Endothelial cell of umbilical vein (primary cell): Measurements from ENCODE around the gene MRPL58. TPM values are rescaled to one million over a fixed set of nuclear protein-coding genes. Genes with fewer than 3 reads are reported as not detected.

Source experiments
- BruUV-seq: library from RNA; stranded (reverse); fragments of 400-500 nt; replicated peaks from 2 replicates; lab custom pipeline; 2021; lab: Mats Ljungman, UMichigan
- CTCF ChIA-PET: fragments of 300-600, 350-600 bp; sonication (Branson Sonifier 250); formaldehyde crosslinking; loops from one replicate; lab custom pipeline; 2021; ENCODE audit warnings: antibody characterized with exemption, inconsistent platforms; lab: Charles Lee
- POLR2A ChIA-PET: fragments of 300-600, 350-600 bp; sonication (Branson Sonifier 250); formaldehyde crosslinking; loops from one replicate; lab custom pipeline; 2021; ENCODE audit warnings: antibody characterized with exemption, inconsistent platforms; lab: Charles Lee
- DNase-seq: peaks from one replicate; pipeline ENCODE4 v3.0.0-alpha.2; 2011; ENCODE audit warnings: low read depth, low spot score
- FAIRE-seq: peaks from 2 replicates; lab custom pipeline; 2011; peaks lifted over from hg19 to GRCh38; lab: Jason Lieb, UNC
- H2AFZ ChIP-seq: 2 replicates; pipeline ENCODE4 v1.6.0; 2012; ENCODE audit warnings: low read depth, low read length, control low read depth, inconsistent platforms
- H3K27ac ChIP-seq: 2 replicates; pipeline ENCODE4 v1.5.1; 2011; ENCODE audit warnings: low read depth, mild to moderate bottlenecking, control low read depth, low read length, moderate library complexity; ENCODE audit not compliant: insufficient read depth
- H3K27me3 ChIP-seq, 2 experiments: 2 replicates each; pipeline versions ENCODE4 v1.6.0 to v1.6.1; 2011; ENCODE audit warnings: low read length in 2 of 2, mixed read lengths in 1 of 2; ENCODE audit not compliant: control insufficient read depth in 2 of 2, insufficient read depth in 2 of 2
- H3K36me3 ChIP-seq, 2 experiments: 2 replicates in 1 of 2; 3 replicates in 1 of 2; pipeline ENCODE4 v1.5.1; 2011; ENCODE audit warnings: low read length in 2 of 2, mild to moderate bottlenecking in 1 of 2, moderate library complexity in 1 of 2; ENCODE audit not compliant: control insufficient read depth in 2 of 2, insufficient read depth in 2 of 2; ENCODE audit errors: extremely low read depth in 1 of 2
- H3K4me1 ChIP-seq: 3 replicates; pipeline ENCODE4 v1.5.1; 2011; ENCODE audit warnings: mild to moderate bottlenecking, low read length; ENCODE audit not compliant: control insufficient read depth, insufficient read depth; ENCODE audit errors: extremely low read depth
- H3K4me2 ChIP-seq: 2 replicates; pipeline ENCODE4 v1.6.1; 2011; ENCODE audit warnings: low read length, control low read depth, mixed read lengths; ENCODE audit not compliant: insufficient read depth
- H3K4me3 ChIP-seq, 3 experiments: fragments of 200-600 bp in 1 of 3; sonication (generic), shearing (Covaris generic) in 1 of 3; replicated peaks in 1 of 3; 2 replicates each; pipeline ENCODE4 v1.5.1; 2011 to 2016; ENCODE audit warnings: control low read depth in 3 of 3, low read length in 3 of 3, mild to moderate bottlenecking in 2 of 3, inconsistent platforms in 1 of 3, low read depth in 1 of 3, moderate library complexity in 1 of 3; ENCODE audit not compliant: insufficient read depth in 1 of 3
- H3K79me2 ChIP-seq: 2 replicates; pipeline ENCODE4 v1.6.0; 2012; ENCODE audit warnings: low read length, inconsistent platforms; ENCODE audit not compliant: control insufficient read depth, insufficient read depth
- H3K9ac ChIP-seq: replicated peaks from 2 replicates; pipeline ENCODE3; 2011; ENCODE audit warnings: low read length, control low read depth; ENCODE audit not compliant: insufficient read depth; ENCODE audit errors: extremely low read depth
- H3K9me1 ChIP-seq: replicated peaks from 3 replicates; pipeline ENCODE4 v1.6.0; 2011; ENCODE audit warnings: mild to moderate bottlenecking, low read length; ENCODE audit not compliant: control insufficient read depth, insufficient read depth; ENCODE audit errors: extremely low read depth
- H3K9me3 ChIP-seq: replicated peaks from 2 replicates; pipeline ENCODE4 v1.5.1; 2012; ENCODE audit warnings: low read length, inconsistent platforms; ENCODE audit not compliant: control insufficient read depth, insufficient read depth
- H4K20me1 ChIP-seq: replicated peaks from 2 replicates; pipeline ENCODE3; 2011; ENCODE audit warnings: mild to moderate bottlenecking, low read length; ENCODE audit not compliant: control insufficient read depth, insufficient read depth; ENCODE audit errors: extremely low read depth
- CTCF ChIP-seq, 2 donors: IDR thresholded peaks; 1 replicate in 1 of 2; 2 replicates in 1 of 2; pipeline ENCODE4 v1.5.1; 2011; ENCODE audit warnings: low read length in 2 of 2, mild to moderate bottlenecking in 2 of 2, moderate library complexity in 2 of 2, control low read depth in 1 of 2, inconsistent platforms in 1 of 2, low read depth in 1 of 2; ENCODE audit not compliant: insufficient read depth in 1 of 2; ENCODE audit errors: extremely low read depth in 1 of 2
- EZH2 ChIP-seq: IDR thresholded peaks from 2 replicates; pipeline ENCODE4 v1.6.1; 2012; ENCODE audit warnings: borderline replicate concordance, low read depth, mild to moderate bottlenecking, moderate library complexity, low read length, inconsistent platforms; ENCODE audit not compliant: severe bottlenecking
- FOS ChIP-seq: IDR thresholded peaks from 2 replicates; pipeline ENCODE4 v1.6.1; 2011; ENCODE audit warnings: mild to moderate bottlenecking, low read length, moderate library complexity, borderline replicate concordance; ENCODE audit not compliant: insufficient read depth
- GATA2 ChIP-seq: IDR thresholded peaks from 2 replicates; pipeline ENCODE4 v1.7.0; 2011; ENCODE audit warnings: low read depth, mild to moderate bottlenecking, moderate library complexity, mixed read lengths, low read length; ENCODE audit not compliant: insufficient read length, insufficient read depth
- JUN ChIP-seq: IDR thresholded peaks from 2 replicates; pipeline ENCODE4 v1.6.1; 2011; ENCODE audit warnings: borderline replicate concordance, low read depth; ENCODE audit not compliant: insufficient read length, insufficient read depth
- MYC ChIP-seq: IDR thresholded peaks from one replicate; pipeline ENCODE4 v1.6.1; 2011; ENCODE audit warnings: mild to moderate bottlenecking, low read depth, low read length
- POLR2A ChIP-seq: IDR thresholded peaks from 2 replicates; pipeline ENCODE4 v1.6.1; 2012; ENCODE audit warnings: low read depth, mild to moderate bottlenecking, control low read depth, low read length
- POLR2AphosphoS5 ChIP-seq: IDR thresholded peaks from 2 replicates; pipeline ENCODE4 v1.6.1; 2012; ENCODE audit warnings: low read depth, mild to moderate bottlenecking, control low read depth, low read length, moderate library complexity; ENCODE audit not compliant: insufficient read depth
- dilution Hi-C: fragments of 300-500 bp; cut with MboI; formaldehyde crosslinking; loops from one replicate; pipeline ENCODE4 v1.15.0; 2019; ENCODE audit warnings: low sequenced_read_pairs; ENCODE audit not compliant: extremely low pct_ligation_motif_present
- intact Hi-C: fragments of 100-400 bp; cut with micrococcal nuclease; formaldehyde crosslinking; loops from one replicate; pipeline ENCODE4 v1.10.0; 2022
- polyA plus RNA-seq, 4 experiments: library from polyadenylated mRNA; depleted of rRNA in 3 of 4; stranded (reverse) in 3 of 4; unstranded in 1 of 4; fragments of >200 nt; gene quantifications; 2 replicates each; pipeline versions ENCODE4 v1.2.1 to v1.2.3, GENCODE V29; 2011 to 2012; ENCODE audit warnings: missing spikeins in 1 of 4
- total RNA-seq: library from RNA; stranded (reverse); gene quantifications from 2 replicates; pipeline ENCODE4 v1.2.3, GENCODE V29; 2021
- TF ChIP-seq, protein P1 (sequence below): IDR thresholded peaks from 2 replicates; pipeline ENCODE4 v1.6.1; 2011; ENCODE audit not compliant: insufficient read depth, insufficient read length

The MRPL58 gene
- total and polyA plus RNA-seq, 2 donors (not counting 3 experiments of a cell fraction or from before 2014, with no cell fraction given), result 38.0 to 43.7 TPM

GRCh38 chr17:75034236-75034908 lies 21.9 kb downstream of the MRPL58 start:
- no peaks in the 10 kb centered on the region for H4K20me1 ChIP-seq
- H3K9me3 ChIP-seq, result no peaks in the 10 kb centered on the region
- H3K36me3 ChIP-seq, result peaks cover 0 to 2% of the 10 kb centered on the region in 2 experiments
- dilution Hi-C loops (no loop called here), intact Hi-C loops (loop anchor here (1.0 to 2.0 kb wide), 2 partner anchors 46 to 52 kb away; partner anchors contain the start of gene SLC16A5)
- peaks cover 20% of the 10 kb centered on the region for H3K4me1 ChIP-seq
- H3K27me3 ChIP-seq, result peaks cover 0 to 2% of the 10 kb centered on the region in 2 experiments
- DNase-seq (peak; percentile 88), FAIRE-seq (no peak)
- no peaks in the 10 kb centered on the region for H3K79me2 ChIP-seq
- H3K9ac ChIP-seq, result peak overlapping the region; percentile 87
- TSS peak; percentile 74 for BruUV-seq
- H2AFZ ChIP-seq, result peak overlapping the region; percentile 70
- ChIA-PET POLR2A (interaction anchor here (1.3 kb wide), 1 partner anchor 21 kb away, joined by 6 read pairs; the partner anchor contains the start of gene MRPL58), CTCF (interaction anchor here (0.6 to 3.7 kb wide), 9 partner anchors 14 to 190 kb away, joined by 3 to 35 read pairs (median 6); partner anchors contain the start of genes CDR2L and MRPL58)
- peak overlapping the region; percentile 69 for H3K27ac ChIP-seq
- peak overlapping the region; percentile 69 for H3K4me2 ChIP-seq
- peak overlapping the region; percentile 58 to 87 (median 74) for H3K4me3 ChIP-seq
- TF ChIP-seq POLR2A, result no peak
- peak; percentile 11 for TF ChIP-seq POLR2AphosphoS5
- TF ChIP-seq GATA2, result no peak
- no peak for TF ChIP-seq JUN
- TF ChIP-seq CTCF (IDR thresholded peaks at IDR 0.05; ENCODE audit: extremely low read depth in 1 of 2, insufficient read depth in 1 of 2, low read depth in 1 of 2, low read length in 2 of 2), result no peak
- no peak for TF ChIP-seq FOS
- peak; percentile 68 for TF ChIP-seq MYC
- no peak for TF ChIP-seq EZH2
- TF ChIP-seq, protein P1, sequence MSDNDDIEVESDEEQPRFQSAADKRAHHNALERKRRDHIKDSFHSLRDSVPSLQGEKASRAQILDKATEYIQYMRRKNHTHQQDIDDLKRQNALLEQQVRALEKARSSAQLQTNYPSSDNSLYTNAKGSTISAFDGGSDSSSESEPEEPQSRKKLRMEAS, result peak; percentile 83
- H3K9me1 ChIP-seq, result no peaks in the 10 kb centered on the region
